ENCODE measurements around the gene MTUS2.

- no peak for TF ChIP-seq CTCF (IDR thresholded peaks at IDR 0.05)
- TF ChIP-seq POLR2AphosphoS5 (IDR thresholded peaks at IDR 0.05): no peak
- TF ChIP-seq POLR2A (IDR thresholded peaks at IDR 0.05): no peak
- TF ChIP-seq EP300 (IDR thresholded peaks at IDR 0.05): no peak
Observed at GRCh38 chr13:29520671-29521070, 700.5 kb downstream of the MTUS2 start.

All from stomach (tissue), 4 donors.